GM23248 (cell line): ENCODE measurements around the gene GCNT2.

ENCODE experiments used
- EZH2 ChIP-seq: fragments of 200-600 bp; sonication (generic); IDR thresholded peaks from 2 replicates; pipeline ENCODE4 v1.6.1; 2018; ENCODE audit warnings: antibody characterized with exemption, mild to moderate bottlenecking; ENCODE audit not compliant: insufficient read depth, poor library complexity, severe bottlenecking
- EZH2phosphoT487 ChIP-seq: fragments of 200-600 bp; sonication (generic); IDR thresholded peaks from 2 replicates; pipeline ENCODE4 v1.6.1; 2018; ENCODE audit warnings: antibody characterized with exemption, moderate library complexity, mild to moderate bottlenecking, low read depth; ENCODE audit not compliant: insufficient read depth

DNA sequence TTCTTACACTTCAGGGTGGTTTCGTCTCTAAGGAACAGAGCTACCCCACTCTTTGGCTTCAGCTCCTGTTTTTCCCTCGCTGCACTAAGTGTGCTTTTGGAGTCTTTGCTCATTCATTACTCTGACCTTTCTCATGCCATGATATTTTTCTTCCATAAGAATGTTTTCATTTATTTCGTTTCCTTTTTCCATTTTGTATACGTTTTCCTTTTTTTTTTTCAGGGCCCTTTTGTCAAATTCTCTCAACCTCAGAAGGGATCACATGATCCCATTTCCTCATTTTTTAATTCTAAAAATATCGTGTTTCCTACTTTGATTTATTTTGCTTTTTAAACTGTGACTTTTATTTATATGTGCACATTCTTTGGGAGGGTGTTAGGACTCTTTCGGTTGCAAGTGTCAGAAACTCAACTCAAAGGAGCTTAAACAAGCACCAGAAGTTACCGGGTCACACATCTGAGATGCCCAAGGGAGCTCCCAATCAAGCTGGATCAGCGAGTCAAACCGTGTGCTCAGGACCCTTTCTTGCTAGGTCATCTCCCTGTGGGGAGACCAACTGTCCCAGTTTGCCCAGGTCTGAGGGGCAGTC, 40.6 kb downstream of the GCNT2 start:
- TF ChIP-seq EZH2 (no peak), EZH2phosphoT487 (no peak)
